Measurements from ENCODE around the gene ATG4C. TPM values are rescaled to one million over a fixed set of nuclear protein-coding genes. Genes with fewer than 3 reads are reported as not detected.

ATG4C gene
- total RNA-seq, 4 donors from 2014 or later = 2.5 to 5.8 (median 4.5) TPM

DNA sequence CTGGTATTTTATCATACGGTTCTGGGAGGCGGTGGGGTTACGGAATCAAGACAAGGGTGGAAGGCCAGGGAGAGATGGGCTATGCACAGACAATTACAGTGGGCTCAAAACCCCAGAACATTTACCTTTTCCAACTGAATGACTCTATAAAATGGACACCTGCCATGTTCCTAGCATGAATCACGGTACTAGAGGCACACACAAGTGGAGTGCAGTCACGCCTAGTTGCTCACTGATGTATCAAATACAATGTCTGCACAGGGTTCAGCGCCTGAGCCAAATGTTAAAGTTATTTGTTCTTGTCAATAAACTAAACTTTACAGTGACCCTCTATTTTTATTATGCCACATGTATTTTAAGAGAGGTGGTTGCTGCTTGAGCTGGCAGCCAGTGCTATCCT is 121.4 kb downstream of the ATG4C start:
- DNase-seq = no peak
- intact Hi-C loops (cut with DNase I; ENCODE audit: low total_unique reads) = no loop called here
- H3K4me1 ChIP-seq = no peaks in the 10 kb centered on the region
- no peak for ATAC-seq
- in situ Hi-C loops (cut with MboI; ENCODE audit: low sequenced_read_pairs in 4 of 4) = no loop called here
- TF ChIP-seq POLR2A (IDR thresholded peaks at IDR 0.05) = no peak
- TF ChIP-seq, protein P1, sequence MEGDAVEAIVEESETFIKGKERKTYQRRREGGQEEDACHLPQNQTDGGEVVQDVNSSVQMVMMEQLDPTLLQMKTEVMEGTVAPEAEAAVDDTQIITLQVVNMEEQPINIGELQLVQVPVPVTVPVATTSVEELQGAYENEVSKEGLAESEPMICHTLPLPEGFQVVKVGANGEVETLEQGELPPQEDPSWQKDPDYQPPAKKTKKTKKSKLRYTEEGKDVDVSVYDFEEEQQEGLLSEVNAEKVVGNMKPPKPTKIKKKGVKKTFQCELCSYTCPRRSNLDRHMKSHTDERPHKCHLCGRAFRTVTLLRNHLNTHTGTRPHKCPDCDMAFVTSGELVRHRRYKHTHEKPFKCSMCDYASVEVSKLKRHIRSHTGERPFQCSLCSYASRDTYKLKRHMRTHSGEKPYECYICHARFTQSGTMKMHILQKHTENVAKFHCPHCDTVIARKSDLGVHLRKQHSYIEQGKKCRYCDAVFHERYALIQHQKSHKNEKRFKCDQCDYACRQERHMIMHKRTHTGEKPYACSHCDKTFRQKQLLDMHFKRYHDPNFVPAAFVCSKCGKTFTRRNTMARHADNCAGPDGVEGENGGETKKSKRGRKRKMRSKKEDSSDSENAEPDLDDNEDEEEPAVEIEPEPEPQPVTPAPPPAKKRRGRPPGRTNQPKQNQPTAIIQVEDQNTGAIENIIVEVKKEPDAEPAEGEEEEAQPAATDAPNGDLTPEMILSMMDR (IDR thresholded peaks at IDR 0.05 in 4 of 5, conservative IDR thresholded peaks at IDR 0.05 in 1 of 5) = no peak
- H3K27me3 ChIP-seq = no peaks in the 10 kb centered on the region
- no peak overlapping the region for H3K27ac ChIP-seq
- no peak overlapping the region for H3K4me3 ChIP-seq
- no peaks in the 10 kb centered on the region for H3K9me3 ChIP-seq
- no peaks in the 10 kb centered on the region for H3K36me3 ChIP-seq

- in situ Hi-C loops (cut with MboI; ENCODE audit: low sequenced_read_pairs in 4 of 4) = no loop called here
- no peak for DNase-seq
- no peak for ATAC-seq
- intact Hi-C loops (cut with DNase I; ENCODE audit: low total_unique reads) = no loop called here
- TF ChIP-seq, protein P1 (IDR thresholded peaks at IDR 0.05 in 4 of 5, conservative IDR thresholded peaks at IDR 0.05 in 1 of 5) = no peak
- TF ChIP-seq POLR2A (IDR thresholded peaks at IDR 0.05) = no peak
- H3K9me3 ChIP-seq = no peaks in the 10 kb centered on the region
- H3K36me3 ChIP-seq = no peaks in the 10 kb centered on the region
- no peak overlapping the region for H3K4me3 ChIP-seq
- no peaks in the 10 kb centered on the region for H3K27me3 ChIP-seq
- no peak overlapping the region for H3K27ac ChIP-seq
- H3K4me1 ChIP-seq = no peaks in the 10 kb centered on the region
Observed at GRCh38 chr1:62905872-62906271, 121.9 kb downstream of the ATG4C start.

- in situ Hi-C loops (cut with MboI; ENCODE audit: low sequenced_read_pairs in 4 of 4) (no loop called here), intact Hi-C loops (cut with DNase I; ENCODE audit: low total_unique reads) (no loop called here)
- TF ChIP-seq, protein P1 (IDR thresholded peaks at IDR 0.05 in 4 of 5, conservative IDR thresholded peaks at IDR 0.05 in 1 of 5) = no peak
- TF ChIP-seq POLR2A (IDR thresholded peaks at IDR 0.05) = no peak
- ATAC-seq (no peak), DNase-seq (no peak)
- no peaks in the 10 kb centered on the region for H3K4me1 ChIP-seq
- H3K27me3 ChIP-seq = no peaks in the 10 kb centered on the region
- no peaks in the 10 kb centered on the region for H3K36me3 ChIP-seq
- H3K27ac ChIP-seq = no peak overlapping the region
- H3K9me3 ChIP-seq = no peaks in the 10 kb centered on the region
- H3K4me3 ChIP-seq = no peak overlapping the region
Observed at GRCh38 chr1:62906428-62906886, 122.5 kb downstream of the ATG4C start.

- no peak overlapping the region for H3K27ac ChIP-seq
- DNase-seq = no peak
- ATAC-seq = no peak
- H3K4me3 ChIP-seq = no peak overlapping the region
- H3K36me3 ChIP-seq = no peaks in the 10 kb centered on the region
- in situ Hi-C loops (cut with MboI; ENCODE audit: low sequenced_read_pairs in 4 of 4) = no loop called here
- H3K4me1 ChIP-seq = no peaks in the 10 kb centered on the region
- H3K27me3 ChIP-seq = no peaks in the 10 kb centered on the region
- TF ChIP-seq, protein P1 (IDR thresholded peaks at IDR 0.05 in 4 of 5, conservative IDR thresholded peaks at IDR 0.05 in 1 of 5) = no peak
- no peak for TF ChIP-seq POLR2A (IDR thresholded peaks at IDR 0.05)
- H3K9me3 ChIP-seq = no peaks in the 10 kb centered on the region
- intact Hi-C loops (cut with DNase I; ENCODE audit: low total_unique reads) = no loop called here
Observed at GRCh38 chr1:62908168-62908695, 124.3 kb downstream of the ATG4C start.

Measured in gastrocnemius medialis (tissue), 4 donors.